OCI-LY3 (cell line): ENCODE data around the gene HLA-DMB.

Experiments
- CTCF ChIP-seq: fragments of 200-600, 300-600 bp; sonication (generic); IDR thresholded peaks from 2 replicates; pipeline ENCODE4 v1.5.1; 2014; ENCODE audit warnings: antibody characterized with exemption, low read length, low read depth
- EZH2phosphoT487 ChIP-seq: fragments of 200-600 bp; shearing (Covaris generic); IDR thresholded peaks from 2 replicates; pipeline ENCODE4 v1.6.1; 2018; ENCODE audit warnings: antibody characterized with exemption, mixed run types, low read depth

- TF ChIP-seq CTCF (peak; percentile 39), EZH2phosphoT487 (no peak)
Observed at GRCh38 chr6:32954986-32955802, 14.4 kb upstream of the HLA-DMB start.
